Measurements from ENCODE around the gene NCAM1.

Gene NCAM1

GRCh38 chr11:113174882-113175281 is 213.7 kb downstream of the NCAM1 start:
- no peak for DNase-seq

GRCh38 chr11:113176599-113177360 is 215.6 kb downstream of the NCAM1 start:
- DNase-seq = no peak

GRCh38 chr11:113177671-113178070 is 216.5 kb downstream of the NCAM1 start:
- DNase-seq = no peak

- no peak for DNase-seq
These were observed 217.3 kb downstream of the NCAM1 start for GRCh38 chr11:113178381-113179070.

- DNase-seq = no peak
These were observed 218.0 kb downstream of the NCAM1 start for GRCh38 chr11:113179181-113179704.

GRCh38 chr11:113181094-113181493 is 219.9 kb downstream of the NCAM1 start:
- DNase-seq = no peak

- DNase-seq = peak in 3 of 4 experiments; percentile 12 to 51 (median 16)
These were observed 221.1 kb downstream of the NCAM1 start for GRCh38 chr11:113182288-113182687.

- DNase-seq = peak; percentile 67 to 91 (median 82)
These were observed 223.3 kb downstream of the NCAM1 start for GRCh38 chr11:113184498-113184897.

GRCh38 chr11:113188371-113188834 is 227.2 kb downstream of the NCAM1 start:
- peak; percentile 78 to 87 (median 82) for DNase-seq

GRCh38 chr11:113189909-113190667 is 228.9 kb downstream of the NCAM1 start:
- DNase-seq = peak; percentile 53 to 80 (median 71)

- DNase-seq = no peak
These were observed 231.1 kb downstream of the NCAM1 start for GRCh38 chr11:113192121-113192925.

GRCh38 chr11:113193016-113193415 is 231.8 kb downstream of the NCAM1 start:
- no peak for DNase-seq

- no peak for DNase-seq
These were observed 232.7 kb downstream of the NCAM1 start for GRCh38 chr11:113193946-113194345.

- no peak for DNase-seq
These were observed 234.5 kb downstream of the NCAM1 start for GRCh38 chr11:113195728-113196127.

GRCh38 chr11:113197446-113197845 is 236.2 kb downstream of the NCAM1 start:
- DNase-seq = no peak

- no peak for DNase-seq
These were observed 237.9 kb downstream of the NCAM1 start for GRCh38 chr11:113198972-113199661.

- no peak for DNase-seq
These were observed 238.6 kb downstream of the NCAM1 start for GRCh38 chr11:113199866-113200265.

- DNase-seq = no peak
These were observed 240.0 kb downstream of the NCAM1 start for GRCh38 chr11:113201054-113201818.

GRCh38 chr11:113202431-113202830 is 241.2 kb downstream of the NCAM1 start:
- DNase-seq = no peak

- peak in 1 of 4 experiments; percentile 17 for DNase-seq
These were observed 242.0 kb downstream of the NCAM1 start for GRCh38 chr11:113203141-113203753.

Measured in suppressor macrophage (primary cell).